ENCODE measurements around the gene GNG12. TPM values are rescaled to one million over a fixed set of nuclear protein-coding genes. Genes with fewer than 3 reads are reported as not detected.
A peak's percentile ranks its signal among the peaks of the same experiment; 100 is the strongest.
"Not testable (repeated sequence)": the region's sequence is repeated elsewhere in the genome, so short reads cannot be mapped to it uniquely, and the experiment has no call there.

GNG12 gene
- total RNA-seq, 2 experiments from 2014 or later = 0.05 TPM

- peaks cover 26% of the 10 kb centered on the region for H3K4me1 Mint-ChIP-seq
- H3K9me3 Mint-ChIP-seq = no peaks in the 10 kb centered on the region
- ChIA-PET POLR2A (interaction anchor here (6.3 kb wide), 1 partner anchor 8 kb away, joined by 67 read pairs; the partner anchor contains the start of gene GADD45A), CTCF (interaction anchor here (2.0 kb wide), 1 partner anchor 83 kb away, joined by 6 read pairs; no protein-coding TSS in a partner anchor)
- no peak overlapping the region for H3K27ac Mint-ChIP-seq
- no peak overlapping the region for H3K4me3 Mint-ChIP-seq
- DNase-seq = no peak
- peaks cover 2% of the 10 kb centered on the region for H3K27me3 Mint-ChIP-seq
- H3K36me3 Mint-ChIP-seq (ENCODE audit: low read depth) = no peaks in the 10 kb centered on the region
These were observed 155.3 kb downstream of the GNG12 start for GRCh38 chr1:67677930-67678329.

GRCh38 chr1:67677408-67677807, 155.9 kb downstream of the GNG12 start:
- no peaks in the 10 kb centered on the region for H3K36me3 Mint-ChIP-seq (ENCODE audit: low read depth)

GRCh38 chr1:67676946-67677345, 156.3 kb downstream of the GNG12 start:
- POLR2A ChIA-PET = interaction anchor here (6.3 kb wide), 1 partner anchor 9 kb away, joined by 67 read pairs; the partner anchor contains the start of gene GADD45A
- CTCF ChIA-PET = no interaction called here
- DNase-seq = no peak
- Mint-ChIP-seq H3K27me3 (peaks cover 8% of the 10 kb centered on the region), H3K4me3 (no peak overlapping the region), H3K4me1 (peaks cover 23% of the 10 kb centered on the region), H3K36me3 (ENCODE audit: low read depth) (no peaks in the 10 kb centered on the region), H3K9me3 (no peaks in the 10 kb centered on the region), H3K27ac (no peak overlapping the region)

More at GRCh38 chr1:67677408-67677807, 155.9 kb downstream of the GNG12 start:
- DNase-seq = no peak
- Mint-ChIP-seq H3K4me3 (no peak overlapping the region), H3K9me3 (no peaks in the 10 kb centered on the region), H3K27ac (no peak overlapping the region), H3K4me1 (peaks cover 23% of the 10 kb centered on the region), H3K27me3 (peaks cover 5% of the 10 kb centered on the region)
- POLR2A ChIA-PET = interaction anchor here (6.3 kb wide), 1 partner anchor 8 kb away, joined by 67 read pairs; the partner anchor contains the start of gene GADD45A
- CTCF ChIA-PET = no interaction called here

GRCh38 chr1:67676287-67676686, 157.0 kb downstream of the GNG12 start:
- H3K27ac Mint-ChIP-seq = no peak overlapping the region
- CTCF ChIA-PET = no interaction called here
- POLR2A ChIA-PET = interaction anchor here (6.3 kb wide), 1 partner anchor 9 kb away, joined by 67 read pairs; the partner anchor contains the start of gene GADD45A

GRCh38 chr1:67675800-67676199, 157.5 kb downstream of the GNG12 start:
- no peak overlapping the region for H3K4me3 Mint-ChIP-seq
- peaks cover 15% of the 10 kb centered on the region for H3K27me3 Mint-ChIP-seq
- no peaks in the 10 kb centered on the region for H3K9me3 Mint-ChIP-seq
- no peak overlapping the region for H3K27ac Mint-ChIP-seq
- peaks cover 23% of the 10 kb centered on the region for H3K4me1 Mint-ChIP-seq
- CTCF ChIA-PET = interaction anchor here (3.2 kb wide), 1 partner anchor 84 kb away, joined by 10 read pairs; no protein-coding TSS in a partner anchor
- H3K36me3 Mint-ChIP-seq (ENCODE audit: low read depth) = no peaks in the 10 kb centered on the region
- DNase-seq = no peak
- POLR2A ChIA-PET = interaction anchor here (6.3 kb wide), 1 partner anchor 10 kb away, joined by 67 read pairs; the partner anchor contains the start of gene GADD45A

More at GRCh38 chr1:67676287-67676686, 157.0 kb downstream of the GNG12 start:
- Mint-ChIP-seq H3K27me3 (peaks cover 11% of the 10 kb centered on the region), H3K4me3 (no peak overlapping the region), H3K9me3 (no peaks in the 10 kb centered on the region), H3K4me1 (peaks cover 23% of the 10 kb centered on the region), H3K36me3 (ENCODE audit: low read depth) (no peaks in the 10 kb centered on the region)
- DNase-seq = no peak

GRCh38 chr1:67674260-67675011, 158.8 kb downstream of the GNG12 start:
- no peaks in the 10 kb centered on the region for H3K9me3 Mint-ChIP-seq
- H3K4me1 Mint-ChIP-seq = peaks cover 23% of the 10 kb centered on the region
- POLR2A ChIA-PET = interaction anchor here (6.3 kb wide), 1 partner anchor 11 kb away, joined by 67 read pairs; the partner anchor contains the start of gene GADD45A
- H3K27me3 Mint-ChIP-seq = peaks cover 26% of the 10 kb centered on the region
- H3K4me3 Mint-ChIP-seq = no peak overlapping the region
- no peaks in the 10 kb centered on the region for H3K36me3 Mint-ChIP-seq (ENCODE audit: low read depth)
- CTCF ChIA-PET = interaction anchor here (0.5 to 3.2 kb wide), 6 partner anchors 12 to 256 kb away, joined by 3 to 10 read pairs (median 3); no protein-coding TSS in a partner anchor
- H3K27ac Mint-ChIP-seq = peak overlapping the region; percentile 63
- DNase-seq = peak; percentile 58

GRCh38 chr1:67673468-67674201, 159.6 kb downstream of the GNG12 start:
- DNase-seq = no peak
- no peaks in the 10 kb centered on the region for H3K9me3 Mint-ChIP-seq
- ChIA-PET CTCF (interaction anchor here (0.6 to 3.2 kb wide), 3 partner anchors 11 to 255 kb away, joined by 3 to 10 read pairs (median 4); partner anchors contain the start of gene GADD45A), POLR2A (interaction anchor here (6.3 kb wide), 1 partner anchor 12 kb away, joined by 67 read pairs; the partner anchor contains the start of gene GADD45A)
- H3K4me3 Mint-ChIP-seq = no peak overlapping the region
- H3K36me3 Mint-ChIP-seq (ENCODE audit: low read depth) = no peaks in the 10 kb centered on the region
- peaks cover 23% of the 10 kb centered on the region for H3K4me1 Mint-ChIP-seq
- H3K27me3 Mint-ChIP-seq = peaks cover 30% of the 10 kb centered on the region
- H3K27ac Mint-ChIP-seq = peak overlapping the region; percentile 17

GRCh38 chr1:67672260-67672803, 160.9 kb downstream of the GNG12 start:
- Mint-ChIP-seq H3K27me3 (peaks cover 30% of the 10 kb centered on the region), H3K4me1 (peaks cover 23% of the 10 kb centered on the region), H3K36me3 (ENCODE audit: low read depth) (no peaks in the 10 kb centered on the region), H3K4me3 (no peak overlapping the region), H3K9me3 (no peaks in the 10 kb centered on the region), H3K27ac (no peak overlapping the region)
- ChIA-PET POLR2A (interaction anchor here (6.3 kb wide), 1 partner anchor 13 kb away, joined by 67 read pairs; the partner anchor contains the start of gene GADD45A), CTCF (interaction anchor here (0.7 to 3.2 kb wide), 3 partner anchors 13 to 94 kb away, joined by 3 to 10 read pairs (median 4); partner anchors contain the start of gene GADD45A)
- DNase-seq = no peak

GRCh38 chr1:67668660-67669059, 164.6 kb downstream of the GNG12 start:
- Mint-ChIP-seq H3K27me3 (peaks cover 42% of the 10 kb centered on the region), H3K36me3 (ENCODE audit: low read depth) (no peaks in the 10 kb centered on the region), H3K4me3 (no peak overlapping the region), H3K27ac (no peak overlapping the region), H3K4me1 (no peaks in the 10 kb centered on the region), H3K9me3 (no peaks in the 10 kb centered on the region)
- no peak for DNase-seq
- ChIA-PET POLR2A (no interaction called here), CTCF (no interaction called here)

- H3K36me3 Mint-ChIP-seq (ENCODE audit: low read depth) = no peaks in the 10 kb centered on the region
- no peak for DNase-seq
- H3K4me1 Mint-ChIP-seq = no peaks in the 10 kb centered on the region
- CTCF ChIA-PET = no interaction called here
- H3K27me3 Mint-ChIP-seq = peaks cover 42% of the 10 kb centered on the region
- no peak overlapping the region for H3K27ac Mint-ChIP-seq
- no peak overlapping the region for H3K4me3 Mint-ChIP-seq
- POLR2A ChIA-PET = no interaction called here
- H3K9me3 Mint-ChIP-seq = no peaks in the 10 kb centered on the region
These were observed 166.6 kb downstream of the GNG12 start for GRCh38 chr1:67666636-67667035.

GRCh38 chr1:67665307-67665706, 168.0 kb downstream of the GNG12 start:
- H3K4me1 Mint-ChIP-seq; H3K9me3 Mint-ChIP-seq; H3K36me3 Mint-ChIP-seq (ENCODE audit: low read depth); DNase-seq; CTCF ChIA-PET; POLR2A ChIA-PET; H3K27ac Mint-ChIP-seq; H3K4me3 Mint-ChIP-seq: not testable (repeated sequence)
- peaks cover 39% of the 10 kb centered on the region for H3K27me3 Mint-ChIP-seq

- ChIA-PET POLR2A (no interaction called here), CTCF (no interaction called here)
- Mint-ChIP-seq H3K4me1 (no peaks in the 10 kb centered on the region), H3K27ac (no peak overlapping the region), H3K27me3 (peaks cover 36% of the 10 kb centered on the region), H3K36me3 (ENCODE audit: low read depth) (no peaks in the 10 kb centered on the region), H3K4me3 (no peak overlapping the region), H3K9me3 (no peaks in the 10 kb centered on the region)
- DNase-seq = no peak
These were observed 169.2 kb downstream of the GNG12 start for GRCh38 chr1:67664048-67664447.
